ENCODE measurements around the gene ABCG1.

Gene ABCG1

DNA sequence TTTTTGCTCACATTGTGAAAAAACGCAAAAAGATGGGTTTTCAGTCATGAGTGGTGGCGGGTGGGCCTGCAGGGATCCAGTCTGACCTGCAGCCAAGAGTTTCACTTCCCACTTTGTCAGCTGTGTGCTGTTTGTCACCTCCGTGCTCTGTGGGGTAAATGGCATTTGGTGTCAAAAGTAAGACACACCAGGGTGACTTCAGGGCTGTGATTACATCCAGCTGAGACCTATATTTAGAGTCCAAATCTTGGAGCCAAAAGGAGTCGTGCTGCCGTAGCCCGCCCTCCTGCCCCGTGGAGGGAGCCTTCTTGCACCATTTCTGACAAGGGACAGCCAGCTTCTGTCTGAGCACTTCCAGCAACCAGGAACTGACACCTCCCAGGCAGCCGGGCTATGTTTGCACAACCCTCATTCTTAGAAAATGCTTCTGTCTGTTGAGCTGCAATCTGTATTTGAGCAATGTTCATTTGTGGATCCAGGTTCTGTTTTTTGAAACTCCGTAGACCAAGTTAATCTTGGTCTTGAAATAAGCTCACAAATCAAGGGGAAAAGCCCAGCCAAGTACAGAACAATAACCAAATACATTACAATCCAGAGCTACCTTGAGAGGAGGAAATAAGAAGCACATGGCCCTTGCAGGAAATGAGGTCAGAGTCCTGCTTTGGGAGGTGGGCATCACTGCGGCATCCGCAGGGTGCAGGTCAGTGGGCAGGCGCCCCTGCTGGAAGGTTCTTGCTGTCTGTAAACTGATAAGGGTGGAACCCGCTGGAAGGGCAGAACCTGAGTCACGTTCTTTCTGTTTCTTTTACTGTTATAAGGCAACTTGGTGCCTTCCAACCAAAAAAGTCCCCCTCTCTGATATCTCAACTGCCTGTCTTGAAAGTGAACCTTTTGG lies 14.4 kb downstream of the ABCG1 start:
- no peak overlapping the region for H2BK120ac ChIP-seq (ENCODE audit: low read depth, low read length)
- H3K27me3 ChIP-seq (ENCODE audit: insufficient read depth, low read length, poor library complexity), result no peaks in the 10 kb centered on the region
- no peak overlapping the region for H2AK5ac ChIP-seq (ENCODE audit: low read length)
- peak; percentile 61 for DNase-seq
- no peak overlapping the region for H3K18ac ChIP-seq (ENCODE audit: low read length)
- no peak overlapping the region for H2BK5ac ChIP-seq (ENCODE audit: low read length)
- H3K79me1 ChIP-seq (ENCODE audit: low read length), result no peaks in the 10 kb centered on the region
- no peaks in the 10 kb centered on the region for H3K79me2 ChIP-seq (ENCODE audit: control insufficient read depth, insufficient read depth, low read length)
- no peak overlapping the region for H3K56ac ChIP-seq (ENCODE audit: low read length)
- no CpG with 5 or more reads among the region's 14 CpGs for WGBS (ENCODE audit: extremely low coverage, insufficient coverage, low lambda C conversion rate)
- H3K27ac ChIP-seq (ENCODE audit: low read depth, low read length), result no peak overlapping the region
- no peak overlapping the region for H3K4me3 ChIP-seq (ENCODE audit: low read length)
- no peak overlapping the region for H3K9ac ChIP-seq (ENCODE audit: low read length)
- no peak overlapping the region for H4K8ac ChIP-seq (ENCODE audit: low read depth, low read length)
- H3K23ac ChIP-seq (ENCODE audit: low read length), result no peak overlapping the region
- no peak overlapping the region for H3K4me2 ChIP-seq (ENCODE audit: low read length)
- H4K5ac ChIP-seq (ENCODE audit: low read length), result no peak overlapping the region
- no peak overlapping the region for H3K4ac ChIP-seq (ENCODE audit: low read depth, low read length)
- no peaks in the 10 kb centered on the region for H3K36me3 ChIP-seq (ENCODE audit: control insufficient read depth, insufficient read depth, low read length)
- H2BK15ac ChIP-seq (replicated peaks; ENCODE audit: low read depth), result no peak overlapping the region
- peaks cover 2% of the 10 kb centered on the region for H3K4me1 ChIP-seq (ENCODE audit: control insufficient read depth, low read depth, low read length)

DNA sequence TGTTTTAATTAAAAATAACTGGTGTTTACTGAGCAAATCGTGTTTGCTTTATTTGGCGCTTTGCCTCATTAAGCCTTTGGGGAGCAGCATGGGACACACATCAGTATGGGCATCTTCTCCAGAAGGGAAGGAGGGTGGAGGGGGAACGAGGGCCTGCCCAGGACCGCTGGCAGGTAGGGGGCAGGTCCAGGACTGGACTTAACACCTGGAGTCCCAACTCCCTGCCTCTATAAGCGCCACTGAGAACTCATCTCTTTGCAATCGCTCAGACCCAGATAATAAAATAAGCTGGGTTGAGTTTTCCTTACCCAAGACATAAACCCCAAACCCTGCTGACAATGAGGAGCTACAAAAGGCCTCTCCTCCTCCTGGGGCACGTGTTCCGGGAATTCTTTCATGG lies 15.1 kb downstream of the ABCG1 start:
- Histone ChIP-seq H3K4me1 (ENCODE audit: control insufficient read depth, low read depth, low read length) (peaks cover 2% of the 10 kb centered on the region), H3K9ac (ENCODE audit: low read length) (no peak overlapping the region), H2AK5ac (ENCODE audit: low read length) (no peak overlapping the region), H3K4me2 (ENCODE audit: low read length) (no peak overlapping the region), H3K36me3 (ENCODE audit: control insufficient read depth, insufficient read depth, low read length) (no peaks in the 10 kb centered on the region), H3K56ac (ENCODE audit: low read length) (peak overlapping the region; percentile 49), H4K8ac (ENCODE audit: low read depth, low read length) (no peak overlapping the region), H4K5ac (ENCODE audit: low read length) (no peak overlapping the region), H3K27ac (ENCODE audit: low read depth, low read length) (no peak overlapping the region), H3K27me3 (ENCODE audit: insufficient read depth, low read length, poor library complexity) (no peaks in the 10 kb centered on the region), H2BK120ac (ENCODE audit: low read depth, low read length) (no peak overlapping the region), H3K4me3 (ENCODE audit: low read length) (no peak overlapping the region), H3K4ac (ENCODE audit: low read depth, low read length) (no peak overlapping the region), H2BK5ac (ENCODE audit: low read length) (no peak overlapping the region), H3K18ac (ENCODE audit: low read length) (no peak overlapping the region), H3K79me1 (ENCODE audit: low read length) (no peaks in the 10 kb centered on the region), H3K79me2 (ENCODE audit: control insufficient read depth, insufficient read depth, low read length) (no peaks in the 10 kb centered on the region), H2BK15ac (replicated peaks; ENCODE audit: low read depth) (no peak overlapping the region), H3K23ac (ENCODE audit: low read length) (no peak overlapping the region)
- WGBS (ENCODE audit: extremely low coverage, insufficient coverage, low lambda C conversion rate), result no CpG with 5 or more reads among the region's 8 CpGs
- peak; percentile 24 for DNase-seq

DNA sequence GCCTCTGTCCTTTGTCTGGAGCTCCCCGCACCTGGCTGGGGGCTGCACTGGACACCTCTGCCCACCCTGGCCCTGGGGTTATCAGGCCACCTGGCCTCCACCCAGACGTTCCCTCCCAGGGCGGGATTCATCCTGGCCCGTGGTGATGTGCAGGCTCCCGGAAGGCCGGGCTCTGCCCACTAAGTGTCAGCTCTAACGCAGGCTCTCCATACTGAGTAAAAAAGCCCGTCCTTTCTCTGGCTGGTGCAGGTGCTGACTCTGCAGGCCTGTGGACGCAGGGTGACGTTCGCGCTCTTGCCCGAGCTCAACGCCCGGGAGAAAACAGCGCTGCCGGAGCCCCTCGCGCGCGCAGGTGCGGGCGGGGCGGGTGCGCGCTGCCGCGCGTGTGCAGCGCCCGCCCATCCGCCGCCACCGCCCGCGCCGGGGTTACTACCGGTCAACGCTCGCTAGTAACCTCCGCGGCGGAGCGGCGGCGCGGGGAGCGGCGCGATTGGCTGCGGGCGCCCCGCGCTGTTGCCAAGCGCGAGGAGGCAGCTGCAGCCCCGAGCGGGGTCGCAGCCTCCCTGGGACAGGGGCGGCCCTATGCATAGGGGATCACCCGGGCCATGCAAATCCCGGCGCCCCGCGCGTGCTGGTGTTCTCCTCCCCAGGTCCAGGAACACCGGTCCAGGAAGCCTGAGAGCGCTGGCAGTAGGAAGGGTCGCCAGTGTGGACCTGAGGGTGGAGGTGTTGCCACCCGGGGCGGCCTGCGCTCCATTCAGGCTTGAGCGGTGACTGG lies 15.7 kb downstream of the ABCG1 start:
- peak overlapping the region; percentile 73 for H3K4me2 ChIP-seq (ENCODE audit: low read length)
- no peak overlapping the region for H2BK5ac ChIP-seq (ENCODE audit: low read length)
- WGBS (ENCODE audit: extremely low coverage, insufficient coverage, low lambda C conversion rate), result no CpG with 5 or more reads among the region's 73 CpGs
- no peak overlapping the region for H3K4ac ChIP-seq (ENCODE audit: low read depth, low read length)
- no peak overlapping the region for H3K18ac ChIP-seq (ENCODE audit: low read length)
- no peaks in the 10 kb centered on the region for H3K79me1 ChIP-seq (ENCODE audit: low read length)
- no peak overlapping the region for H3K23ac ChIP-seq (ENCODE audit: low read length)
- H3K9ac ChIP-seq (ENCODE audit: low read length), result peak overlapping the region; percentile 19
- no peak overlapping the region for H4K8ac ChIP-seq (ENCODE audit: low read depth, low read length)
- H2BK15ac ChIP-seq (replicated peaks; ENCODE audit: low read depth), result no peak overlapping the region
- H3K79me2 ChIP-seq (ENCODE audit: control insufficient read depth, insufficient read depth, low read length), result no peaks in the 10 kb centered on the region
- no peak overlapping the region for H2AK5ac ChIP-seq (ENCODE audit: low read length)
- H3K56ac ChIP-seq (ENCODE audit: low read length), result peak overlapping the region; percentile 76
- H3K27me3 ChIP-seq (ENCODE audit: insufficient read depth, low read length, poor library complexity), result no peaks in the 10 kb centered on the region
- H3K36me3 ChIP-seq (ENCODE audit: control insufficient read depth, insufficient read depth, low read length), result no peaks in the 10 kb centered on the region
- DNase-seq, result peak; percentile 79
- H2BK120ac ChIP-seq (ENCODE audit: low read depth, low read length), result no peak overlapping the region
- H3K27ac ChIP-seq (ENCODE audit: low read depth, low read length), result no peak overlapping the region
- H3K4me3 ChIP-seq (ENCODE audit: low read length), result no peak overlapping the region
- H3K4me1 ChIP-seq (ENCODE audit: control insufficient read depth, low read depth, low read length), result peaks cover 2% of the 10 kb centered on the region
- H4K5ac ChIP-seq (ENCODE audit: low read length), result no peak overlapping the region

DNA sequence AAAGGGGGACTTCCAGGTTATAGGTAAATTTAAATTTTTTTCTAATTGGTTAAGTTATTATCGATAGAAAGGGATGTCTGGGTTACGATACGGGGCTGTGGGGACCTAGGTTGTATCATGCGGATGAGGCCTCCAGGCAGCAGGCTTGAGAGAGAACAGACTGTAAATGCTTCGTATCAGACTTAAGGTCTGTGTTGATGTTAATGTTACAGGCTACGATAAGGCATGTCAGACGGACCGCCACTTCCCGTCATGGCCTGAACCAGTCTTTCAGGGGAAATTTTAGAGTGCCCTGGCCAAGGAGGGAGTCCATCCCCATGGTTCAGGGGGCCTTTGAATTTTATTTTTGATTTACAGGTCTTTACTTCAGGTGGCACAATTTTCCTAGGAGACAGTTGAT lies 16.7 kb downstream of the ABCG1 start:
- H2AK5ac ChIP-seq (ENCODE audit: low read length), result no peak overlapping the region

DNA sequence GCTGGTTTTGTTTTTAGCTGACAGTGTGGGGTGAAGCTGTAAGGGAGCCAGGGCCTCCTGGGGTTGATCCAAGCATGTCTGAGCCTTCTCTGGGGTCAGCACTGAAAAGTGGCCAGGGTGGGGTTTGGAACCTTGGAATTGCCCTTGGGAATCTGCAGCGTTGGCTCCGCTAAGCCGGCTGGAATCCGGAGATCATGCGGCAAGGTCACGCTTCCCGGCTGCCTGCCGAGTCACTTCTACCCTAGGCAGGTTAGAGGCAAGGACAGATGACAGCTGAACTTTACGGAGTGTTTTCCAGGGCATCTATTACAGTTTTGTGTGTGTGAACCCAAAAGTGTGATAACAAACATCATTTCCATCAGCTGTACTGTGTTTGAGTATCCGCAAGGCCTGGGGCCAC lies 17.1 kb downstream of the ABCG1 start:
- no peak overlapping the region for H3K27ac ChIP-seq (ENCODE audit: low read depth, low read length)
- H3K79me1 ChIP-seq (ENCODE audit: low read length), result no peaks in the 10 kb centered on the region
- H2BK15ac ChIP-seq (replicated peaks; ENCODE audit: low read depth), result no peak overlapping the region
- H3K23ac ChIP-seq (ENCODE audit: low read length), result no peak overlapping the region
- no peaks in the 10 kb centered on the region for H3K36me3 ChIP-seq (ENCODE audit: control insufficient read depth, insufficient read depth, low read length)
- DNase-seq, result peak; percentile 38
- H2AK5ac ChIP-seq (ENCODE audit: low read length), result no peak overlapping the region
- H3K4ac ChIP-seq (ENCODE audit: low read depth, low read length), result no peak overlapping the region
- H3K4me3 ChIP-seq (ENCODE audit: low read length), result no peak overlapping the region
- no peaks in the 10 kb centered on the region for H3K79me2 ChIP-seq (ENCODE audit: control insufficient read depth, insufficient read depth, low read length)
- no peak overlapping the region for H2BK120ac ChIP-seq (ENCODE audit: low read depth, low read length)
- no peaks in the 10 kb centered on the region for H3K27me3 ChIP-seq (ENCODE audit: insufficient read depth, low read length, poor library complexity)
- no peak overlapping the region for H3K18ac ChIP-seq (ENCODE audit: low read length)
- H3K9ac ChIP-seq (ENCODE audit: low read length), result no peak overlapping the region
- no peak overlapping the region for H3K4me2 ChIP-seq (ENCODE audit: low read length)
- no peak overlapping the region for H2BK5ac ChIP-seq (ENCODE audit: low read length)
- H3K4me1 ChIP-seq (ENCODE audit: control insufficient read depth, low read depth, low read length), result peaks cover 2% of the 10 kb centered on the region
- no CpG with 5 or more reads among the region's 10 CpGs for WGBS (ENCODE audit: extremely low coverage, insufficient coverage, low lambda C conversion rate)
- H4K5ac ChIP-seq (ENCODE audit: low read length), result no peak overlapping the region
- no peak overlapping the region for H3K56ac ChIP-seq (ENCODE audit: low read length)
- H4K8ac ChIP-seq (ENCODE audit: low read depth, low read length), result no peak overlapping the region

More for the DNA sequence above, 16.7 kb downstream of the ABCG1 start:
- H2BK15ac ChIP-seq (replicated peaks; ENCODE audit: low read depth), result no peak overlapping the region
- no peak overlapping the region for H2BK120ac ChIP-seq (ENCODE audit: low read depth, low read length)
- H3K56ac ChIP-seq (ENCODE audit: low read length), result no peak overlapping the region
- no peak overlapping the region for H4K8ac ChIP-seq (ENCODE audit: low read depth, low read length)
- H3K9ac ChIP-seq (ENCODE audit: low read length), result no peak overlapping the region
- no peak overlapping the region for H3K4ac ChIP-seq (ENCODE audit: low read depth, low read length)
- H3K18ac ChIP-seq (ENCODE audit: low read length), result no peak overlapping the region
- H4K5ac ChIP-seq (ENCODE audit: low read length), result no peak overlapping the region
- no peak overlapping the region for H3K4me3 ChIP-seq (ENCODE audit: low read length)
- H3K27me3 ChIP-seq (ENCODE audit: insufficient read depth, low read length, poor library complexity), result no peaks in the 10 kb centered on the region
- H3K23ac ChIP-seq (ENCODE audit: low read length), result no peak overlapping the region
- H3K79me1 ChIP-seq (ENCODE audit: low read length), result no peaks in the 10 kb centered on the region
- peak; percentile 15 for DNase-seq
- H3K27ac ChIP-seq (ENCODE audit: low read depth, low read length), result no peak overlapping the region
- H3K4me1 ChIP-seq (ENCODE audit: control insufficient read depth, low read depth, low read length), result peaks cover 2% of the 10 kb centered on the region
- no peak overlapping the region for H2BK5ac ChIP-seq (ENCODE audit: low read length)
- WGBS (ENCODE audit: extremely low coverage, insufficient coverage, low lambda C conversion rate), result no CpG with 5 or more reads among the region's 9 CpGs
- no peaks in the 10 kb centered on the region for H3K36me3 ChIP-seq (ENCODE audit: control insufficient read depth, insufficient read depth, low read length)
- no peak overlapping the region for H3K4me2 ChIP-seq (ENCODE audit: low read length)
- H3K79me2 ChIP-seq (ENCODE audit: control insufficient read depth, insufficient read depth, low read length), result no peaks in the 10 kb centered on the region
